HG02840 (cell line): Measurements from ENCODE around the gene CILP.
"Not testable (repeated sequence)": the region's sequence is repeated elsewhere in the genome, so short reads cannot be mapped to it uniquely, and the experiment has no call there.

ENCODE experiments used
- ATAC-seq: cut with Tn5 transposase; IDR thresholded peaks from one replicate; pipeline ENCODE4 v1.9.1; 2021; ENCODE audit warnings: mild to moderate bottlenecking, moderate library complexity, moderate number of reproducible peaks; ENCODE audit not compliant: unreplicated experiment, low FRiP score

CILP gene

GRCh38 chr15:65210770-65211481 lies at the start of gene CILP:
Gene CILP (minus strand): TSS chr15:65211473. CDS start chr15:65209755, 1,718 bp downstream.
- ATAC-seq, result no peak

GRCh38 chr15:65260968-65261367 lies 49.7 kb upstream of the CILP start:
- no peak for ATAC-seq

- ATAC-seq, result no peak
Observed at GRCh38 chr15:65259367-65259797, 48.1 kb upstream of the CILP start.

GRCh38 chr15:65258375-65259262 lies 47.3 kb upstream of the CILP start:
- no peak for ATAC-seq

GRCh38 chr15:65255486-65256140 lies 44.3 kb upstream of the CILP start:
- no peak for ATAC-seq

GRCh38 chr15:65254758-65255157 lies 43.5 kb upstream of the CILP start:
- no peak for ATAC-seq

GRCh38 chr15:65254356-65254755 lies 43.1 kb upstream of the CILP start:
- no peak for ATAC-seq

GRCh38 chr15:65249641-65250040 lies 38.4 kb upstream of the CILP start:
- ATAC-seq, result no peak

- no peak for ATAC-seq
Observed at GRCh38 chr15:65248511-65249255, 37.4 kb upstream of the CILP start.

GRCh38 chr15:65246939-65247338 lies 35.7 kb upstream of the CILP start:
- no peak for ATAC-seq

- no peak for ATAC-seq
Observed at GRCh38 chr15:65246026-65246714, 34.9 kb upstream of the CILP start.

- ATAC-seq, result no peak
Observed at GRCh38 chr15:65245096-65245856, 34.0 kb upstream of the CILP start.

GRCh38 chr15:65244638-65245037 lies 33.4 kb upstream of the CILP start:
- no peak for ATAC-seq

- ATAC-seq, result not testable (repeated sequence)
Observed at GRCh38 chr15:65236443-65236842, 25.2 kb upstream of the CILP start.

- no peak for ATAC-seq
Observed at GRCh38 chr15:65233696-65234095, 22.4 kb upstream of the CILP start.

- no peak for ATAC-seq
Observed at GRCh38 chr15:65232520-65232919, 21.2 kb upstream of the CILP start.

GRCh38 chr15:65231306-65231705 lies 20.0 kb upstream of the CILP start:
- no peak for ATAC-seq

- not testable (repeated sequence) for ATAC-seq
Observed at GRCh38 chr15:65226901-65227300, 15.6 kb upstream of the CILP start.

- no peak for ATAC-seq
Observed at GRCh38 chr15:65226221-65226620, 14.9 kb upstream of the CILP start.
